Natural killer cell (primary cell): ENCODE measurements around the gene PCIF1. TPM values are rescaled to one million over a fixed set of nuclear protein-coding genes. Genes with fewer than 3 reads are reported as not detected.

Experiments used
- ATAC-seq, 3 donors: fragments of 150-1000 bp in 2 of 3; fragments of 200-7000 bp in 1 of 3; cut with Tn5 transposase; 1 replicate in 1 of 3; 2 replicates in 2 of 3; pipeline ENCODE4 v1.10.0; 2021; ENCODE audit warnings: mild to moderate bottlenecking in 2 of 3, moderate library complexity in 2 of 3
- DNase-seq, 2 donors: peaks; one replicate each; pipeline versions ENCODE4 v3.0.0 to v3.0.0-alpha.2; 2013 to 2021; ENCODE audit warnings: mixed read lengths in 1 of 2
- H3K27ac ChIP-seq: one replicate; pipeline ENCODE4 v1.5.1; 2013; ENCODE audit warnings: mild to moderate bottlenecking, low read length
- H3K27me3 ChIP-seq: one replicate; pipeline ENCODE4 v1.6.1; 2013; ENCODE audit warnings: low read length; ENCODE audit not compliant: control insufficient read depth, insufficient read depth
- H3K36me3 ChIP-seq: one replicate; pipeline ENCODE4 v1.6.1; 2013; ENCODE audit warnings: low read length; ENCODE audit not compliant: control insufficient read depth, insufficient read depth
- H3K4me1 ChIP-seq: one replicate; pipeline ENCODE4 v1.6.1; 2013; ENCODE audit warnings: low read length; ENCODE audit not compliant: control insufficient read depth, insufficient read depth
- H3K4me3 ChIP-seq: one replicate; pipeline ENCODE4 v1.5.1; 2013; ENCODE audit warnings: low read length
- H3K9me3 ChIP-seq: one replicate; pipeline ENCODE4 v1.6.1; 2013; ENCODE audit warnings: low read length; ENCODE audit not compliant: control insufficient read depth, insufficient read depth
- H3K27ac Mint-ChIP-seq, 2 donors: one replicate each; pipeline ENCODE4 v1.8.0; 2022; ENCODE audit warnings: mild to moderate bottlenecking in 2 of 2, mixed read lengths in 2 of 2, moderate library complexity in 1 of 2
- H3K27me3 Mint-ChIP-seq, 2 donors: one replicate each; pipeline ENCODE4 v1.8.0; 2022; ENCODE audit warnings: low read depth in 2 of 2, mixed read lengths in 2 of 2
- H3K36me3 Mint-ChIP-seq: one replicate; pipeline ENCODE4 v1.8.0; 2022; ENCODE audit warnings: mixed read lengths
- H3K4me1 Mint-ChIP-seq, 2 donors: one replicate each; pipeline ENCODE4 v1.8.0; 2022; ENCODE audit warnings: mixed read lengths in 2 of 2
- H3K4me3 Mint-ChIP-seq: one replicate; pipeline ENCODE4 v1.8.0; 2022; ENCODE audit warnings: mild to moderate bottlenecking, moderate library complexity, mixed read lengths
- H3K9me3 Mint-ChIP-seq, 2 donors: one replicate each; pipeline ENCODE4 v1.8.0; 2022; ENCODE audit warnings: mixed read lengths in 2 of 2
- CTCF ChIP-seq: fragments of 200-600 bp; IDR thresholded peaks from one replicate; pipeline ENCODE4 v1.8.0; 2022; ENCODE audit warnings: antibody characterized with exemption
- WGBS: methylation state at CpG from one replicate; pipeline ENCODE4 v1.1.7; 2013; ENCODE audit warnings: missing lambda C conversion rate; ENCODE audit not compliant: insufficient coverage; 5-methylcytosine and 5-hydroxymethylcytosine counted together
- intact Hi-C: fragments of 100-400 bp; cut with micrococcal nuclease; formaldehyde crosslinking; loops from one replicate; pipeline ENCODE4 v1.14.2; 2022
- total RNA-seq, 4 donors: library from RNA; stranded (reverse); fragments of 120-200 nt in 1 of 4; gene quantifications; one replicate each; pipeline versions ENCODE4 v1.2.3 to v1.2.4, GENCODE V29; 2013 to 2022

The PCIF1 gene
- total RNA-seq, 3 donors from 2014 or later (not counting 1 experiment from before 2014, with no cell fraction given) = 72.0 to 85.1 (median 73.3) TPM

GRCh38 chr20:45910670-45911485, 23.6 kb upstream of the PCIF1 start:
- Histone ChIP-seq H3K27ac (peak overlapping the region; percentile 26), H3K4me3 (peak overlapping the region; percentile 41), H3K4me1 (peaks cover 23% of the 10 kb centered on the region), H3K9me3 (no peaks in the 10 kb centered on the region), H3K27me3 (peaks cover 10% of the 10 kb centered on the region), H3K36me3 (no peaks in the 10 kb centered on the region)
- intact Hi-C loops = loop anchor here (1.0 to 2.0 kb wide), 3 partner anchors 20 to 60 kb away; partner anchors contain the start of genes CTSA, NEURL2 and ZSWIM1
- Mint-ChIP-seq H3K4me1 (peaks cover 9 to 16% of the 10 kb centered on the region in 2 donors), H3K27me3 (peaks cover 3% of the 10 kb centered on the region in 2 donors), H3K27ac (peak overlapping the region; percentile 73 to 88), H3K9me3 (no peaks in the 10 kb centered on the region), H3K4me3 (peak overlapping the region; percentile 75), H3K36me3 (no peaks in the 10 kb centered on the region)
- 3% methylated on average over 43 of the region's 43 CpGs for WGBS
- no peak for TF ChIP-seq CTCF
- DNase-seq = peak; percentile 89 to 96
- peak; percentile 93 to 97 (median 94) for ATAC-seq

GRCh38 chr20:45911486-45912343, 22.8 kb upstream of the PCIF1 start, which contains the start of gene PLTP:
Gene PLTP, minus strand, starts transcription at chr20:45912155. Its CDS starts 703 bp downstream, at chr20:45911452.
- peaks cover 23% of the 10 kb centered on the region for H3K4me1 ChIP-seq
- H3K27me3 ChIP-seq = peaks cover 10% of the 10 kb centered on the region
- H3K36me3 ChIP-seq = no peaks in the 10 kb centered on the region
- TF ChIP-seq CTCF = no peak
- intact Hi-C loops = loop anchor here (1.0 to 2.0 kb wide), 2 partner anchors 21 to 60 kb away; partner anchors contain the start of genes CTSA and NEURL2
- H3K4me3 Mint-ChIP-seq = peak within 1 kb of the TSS; percentile 75
- 2% methylated on average over 57 of the region's 58 CpGs for WGBS
- H3K9me3 Mint-ChIP-seq = no peaks in the 10 kb centered on the region
- peak; percentile 38 to 65 for DNase-seq
- peaks cover 5 to 10% of the 10 kb centered on the region in 2 donors for H3K27me3 Mint-ChIP-seq
- ATAC-seq = no peak
- peak within 1 kb of the TSS; percentile 41 for H3K4me3 ChIP-seq
- no peak within 1 kb of the TSS for H3K27ac ChIP-seq
- H3K4me1 Mint-ChIP-seq = peaks cover 9 to 16% of the 10 kb centered on the region in 2 donors
- no peaks in the 10 kb centered on the region for H3K36me3 Mint-ChIP-seq
- no peaks in the 10 kb centered on the region for H3K9me3 ChIP-seq
- H3K27ac Mint-ChIP-seq = peak within 1 kb of the TSS; percentile 73 to 88

GRCh38 chr20:45912344-45912682, 22.2 kb upstream of the PCIF1 start:
- H3K4me3 ChIP-seq = no peak overlapping the region
- Mint-ChIP-seq H3K36me3 (no peaks in the 10 kb centered on the region), H3K27me3 (peaks cover 5 to 10% of the 10 kb centered on the region in 2 donors)

More at GRCh38 chr20:45912344-45912682, 22.2 kb upstream of the PCIF1 start:
- no peak for TF ChIP-seq CTCF
- Histone ChIP-seq H3K9me3 (no peaks in the 10 kb centered on the region), H3K27ac (no peak overlapping the region), H3K4me1 (peaks cover 23% of the 10 kb centered on the region), H3K27me3 (peaks cover 10% of the 10 kb centered on the region), H3K36me3 (no peaks in the 10 kb centered on the region)
- ATAC-seq (no peak), DNase-seq (no peak)
- H3K4me1 Mint-ChIP-seq = peaks cover 9 to 16% of the 10 kb centered on the region in 2 donors
- 52% methylated on average over 4 of the region's 4 CpGs for WGBS
- H3K4me3 Mint-ChIP-seq = peak overlapping the region; percentile 73
- no peaks in the 10 kb centered on the region for H3K9me3 Mint-ChIP-seq
- intact Hi-C loops = no loop called here
- peak overlapping the region in 1 of 2 donors; percentile 88 for H3K27ac Mint-ChIP-seq
